Measurements from ENCODE around the gene TNFRSF6B. TPM values are rescaled to one million over a fixed set of nuclear protein-coding genes. Genes with fewer than 3 reads are reported as not detected.
A peak's percentile ranks its signal among the peaks of the same experiment; 100 is the strongest.

The TNFRSF6B gene
- total and polyA plus RNA-seq, 8 donors: 0.31 to 31.0 (median 2.1) TPM

- no peak for FAIRE-seq
- H3K4me1 ChIP-seq: no peaks in the 10 kb centered on the region
- no peak overlapping the region for H3K27ac ChIP-seq
- no peak overlapping the region for H3K4me3 ChIP-seq
- 75% methylated on average over 24 of the region's 24 CpGs for WGBS, 2 donors
- TF ChIP-seq CTCF (IDR thresholded peaks at IDR 0.05): no peak
- no peaks in the 10 kb centered on the region for H3K36me3 ChIP-seq
- H3K27me3 ChIP-seq: no peaks in the 10 kb centered on the region
- no peaks in the 10 kb centered on the region for H3K9me3 ChIP-seq
- intact Hi-C loops (cut with DNase I): no loop called here
- peak in 1 of 4 donors; percentile 3 for ATAC-seq
- peak in 3 of 6 donors; percentile 13 to 42 (median 33) for DNase-seq
Observed at GRCh38 chr20:63690898-63691710, 5.3 kb upstream of the TNFRSF6B start.

- no peak for FAIRE-seq
- Histone ChIP-seq H3K9me3 (no peaks in the 10 kb centered on the region), H3K4me1 (peaks cover 0 to 5% (median 0%) of the 10 kb centered on the region in 3 donors), H3K27ac (no peak overlapping the region), H3K27me3 (no peaks in the 10 kb centered on the region), H3K36me3 (no peaks in the 10 kb centered on the region), H3K4me3 (no peak overlapping the region)
- 88 to 90% methylated on average over 21 of the region's 21 CpGs for WGBS, 2 donors
- no peak for TF ChIP-seq CTCF (IDR thresholded peaks at IDR 0.05)
- peak in 2 of 6 donors; percentile 42 to 69 for DNase-seq
- ATAC-seq: peak in 1 of 4 donors; percentile 5
- intact Hi-C loops (cut with DNase I): no loop called here
Observed at GRCh38 chr20:63691711-63692435, 4.6 kb upstream of the TNFRSF6B start.

- 72 to 73% methylated on average over 18 to 20 of the region's 20 CpGs for WGBS, 2 donors
- no peak for TF ChIP-seq CTCF (IDR thresholded peaks at IDR 0.05)
- H3K4me3 ChIP-seq: no peak overlapping the region
Observed at GRCh38 chr20:63692436-63693082, 3.9 kb upstream of the TNFRSF6B start.

GRCh38 chr20:63693083-63693732, 3.2 kb upstream of the TNFRSF6B start:
- WGBS, 2 donors: 88 to 90% methylated on average over 10 of the region's 10 CpGs
- DNase-seq (peak in 2 of 6 donors; percentile 31 to 60), ATAC-seq (no peak), FAIRE-seq (no peak)
- Histone ChIP-seq H3K36me3 (no peaks in the 10 kb centered on the region), H3K4me1 (peaks cover 0 to 12% (median 0%) of the 10 kb centered on the region in 3 donors), H3K9me3 (no peaks in the 10 kb centered on the region), H3K27me3 (no peaks in the 10 kb centered on the region), H3K4me3 (no peak overlapping the region), H3K27ac (no peak overlapping the region)
- intact Hi-C loops (cut with DNase I): no loop called here
- TF ChIP-seq CTCF (IDR thresholded peaks at IDR 0.05): no peak

More at GRCh38 chr20:63692436-63693082, 3.9 kb upstream of the TNFRSF6B start:
- FAIRE-seq (no peak), ATAC-seq (peak in 1 of 4 donors; percentile 5), DNase-seq (peak in 2 of 6 donors; percentile 26 to 76)
- H3K4me1 ChIP-seq: peaks cover 0 to 12% (median 0%) of the 10 kb centered on the region in 3 donors
- no peaks in the 10 kb centered on the region for H3K9me3 ChIP-seq
- no peaks in the 10 kb centered on the region for H3K36me3 ChIP-seq
- no peaks in the 10 kb centered on the region for H3K27me3 ChIP-seq
- intact Hi-C loops (cut with DNase I): no loop called here
- no peak overlapping the region for H3K27ac ChIP-seq

Measured in pancreas (tissue), 10 donors.